Measurements from ENCODE around the gene LCN2.
A peak's percentile ranks its signal among the peaks of the same experiment; 100 is the strongest.
"Not testable (repeated sequence)": the region's sequence is repeated elsewhere in the genome, so short reads cannot be mapped to it uniquely, and the experiment has no call there.

The LCN2 gene

DNA sequence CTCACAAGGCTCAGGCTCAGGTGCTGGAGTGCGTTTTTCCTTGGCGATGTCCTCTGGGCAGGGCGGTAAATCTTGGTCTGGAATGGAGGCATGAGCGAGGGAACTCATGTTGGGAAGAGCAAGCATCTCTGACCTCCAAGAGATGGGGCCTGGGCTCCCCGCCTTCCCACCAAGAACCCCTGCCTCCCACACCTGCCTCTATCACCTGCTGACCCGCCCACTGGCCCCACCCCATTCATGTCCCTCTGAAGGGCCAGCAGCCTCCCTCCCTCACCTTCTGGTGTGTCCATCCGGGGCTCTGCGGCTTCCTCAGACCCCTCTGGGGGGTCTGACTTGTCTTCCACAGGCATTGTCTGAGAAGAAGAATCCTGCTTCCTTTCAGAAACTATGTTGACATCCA lies 31.2 kb downstream of the LCN2 start:
- no peak overlapping the region for H4K8ac ChIP-seq (ENCODE audit: low read length)
- no peak overlapping the region for H3K4me3 ChIP-seq (ENCODE audit: insufficient read depth in 1 of 2, low read depth in 1 of 2, low read length in 2 of 2)
- peaks cover 26% of the 10 kb centered on the region for H3K4me1 ChIP-seq (ENCODE audit: control insufficient read depth, insufficient read depth, low read depth, low read length)
- H3K18ac ChIP-seq (ENCODE audit: low read depth in 1 of 2, low read length in 2 of 2) = no peak overlapping the region
- no peak overlapping the region for H2BK5ac ChIP-seq (ENCODE audit: low read depth, low read length, poor library complexity, severe bottlenecking)
- H3K9ac ChIP-seq (ENCODE audit: low read length) = no peak overlapping the region
- H2AK5ac ChIP-seq (ENCODE audit: low read length, severe bottlenecking) = no peak overlapping the region
- H3K23ac ChIP-seq (ENCODE audit: low read length in 2 of 2) = no peak overlapping the region
- no peak overlapping the region for H4K91ac ChIP-seq (ENCODE audit: low read length)
- no peak overlapping the region for H2BK15ac ChIP-seq (ENCODE audit: low read depth, poor library complexity, severe bottlenecking)
- no peak overlapping the region for H2BK120ac ChIP-seq (ENCODE audit: low read depth, low read length)
- no peak overlapping the region for H3K27ac ChIP-seq (ENCODE audit: low read length, poor library complexity, severe bottlenecking)
- no peak overlapping the region for H3K14ac ChIP-seq (ENCODE audit: low read length in 2 of 2)
- peaks cover 70 to 88% of the 10 kb centered on the region in 2 experiments for H3K36me3 ChIP-seq (ENCODE audit: control insufficient read depth in 1 of 2, insufficient read depth in 2 of 2, low read depth in 1 of 2, low read length in 2 of 2)
- no peak overlapping the region for H2BK12ac ChIP-seq (ENCODE audit: low read length in 2 of 2)
- H3K27me3 ChIP-seq (ENCODE audit: control insufficient read depth in 1 of 2, insufficient read depth in 1 of 2, low read length in 2 of 2) = no peaks in the 10 kb centered on the region
- WGBS = 95% methylated on average over 7 of the region's 8 CpGs
- no peak overlapping the region for H3K4me2 ChIP-seq (ENCODE audit: low read length, poor library complexity, severe bottlenecking)
- H3K4ac ChIP-seq (ENCODE audit: low read depth in 1 of 2, low read length in 2 of 2) = no peak overlapping the region
- no peak for DNase-seq
- H3K79me1 ChIP-seq (replicated peaks; ENCODE audit: low read length, poor library complexity, severe bottlenecking) = peaks cover 22% of the 10 kb centered on the region
- H2AFZ ChIP-seq (ENCODE audit: low read depth, low read length) = no peak overlapping the region
- peaks cover 7% of the 10 kb centered on the region for H3K9me3 ChIP-seq (ENCODE audit: control insufficient read depth, low read length)

DNA sequence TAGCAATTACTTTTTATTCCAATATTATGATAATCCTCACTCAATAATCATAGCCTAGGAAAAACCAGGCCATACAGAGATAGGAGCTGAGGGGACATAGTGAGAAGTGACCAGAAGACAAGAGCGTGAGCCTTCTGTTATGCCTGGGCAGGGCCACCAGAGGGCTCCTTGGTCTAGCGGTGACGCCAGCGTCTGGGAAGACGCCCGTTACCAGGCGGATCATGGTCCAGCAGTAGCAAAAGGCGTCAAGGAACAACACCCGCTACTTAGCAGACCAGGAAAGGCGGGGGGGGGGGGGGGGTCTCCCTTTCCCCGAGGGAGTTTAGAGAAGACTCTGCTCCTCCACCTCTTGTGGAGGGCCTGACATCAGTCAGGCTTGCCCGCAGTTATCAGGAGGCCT lies 32.2 kb downstream of the LCN2 start:
- not testable (repeated sequence) for H2BK120ac ChIP-seq (ENCODE audit: low read depth, low read length); H2BK5ac ChIP-seq (ENCODE audit: low read depth, low read length, poor library complexity, severe bottlenecking); H3K14ac ChIP-seq (ENCODE audit: low read length in 2 of 2); H3K9me3 ChIP-seq (ENCODE audit: control insufficient read depth, low read length); H3K4ac ChIP-seq (ENCODE audit: low read depth in 1 of 2, low read length in 2 of 2); H3K27me3 ChIP-seq (ENCODE audit: control insufficient read depth in 1 of 2, insufficient read depth in 1 of 2, low read length in 2 of 2); H4K8ac ChIP-seq (ENCODE audit: low read length); H2AK5ac ChIP-seq (ENCODE audit: low read length, severe bottlenecking); H3K27ac ChIP-seq (ENCODE audit: low read length, poor library complexity, severe bottlenecking); H3K9ac ChIP-seq (ENCODE audit: low read length); H2BK15ac ChIP-seq (ENCODE audit: low read depth, poor library complexity, severe bottlenecking); H3K4me3 ChIP-seq (ENCODE audit: insufficient read depth in 1 of 2, low read depth in 1 of 2, low read length in 2 of 2); H2AFZ ChIP-seq (ENCODE audit: low read depth, low read length); H4K91ac ChIP-seq (ENCODE audit: low read length); H3K23ac ChIP-seq (ENCODE audit: low read length in 2 of 2); H2BK12ac ChIP-seq (ENCODE audit: low read length in 2 of 2); H3K18ac ChIP-seq (ENCODE audit: low read depth in 1 of 2, low read length in 2 of 2); H3K4me2 ChIP-seq (ENCODE audit: low read length, poor library complexity, severe bottlenecking)
- peak; percentile 68 for DNase-seq
- Histone ChIP-seq H3K36me3 (ENCODE audit: control insufficient read depth in 1 of 2, insufficient read depth in 2 of 2, low read depth in 1 of 2, low read length in 2 of 2) (peaks cover 71 to 88% of the 10 kb centered on the region in 2 experiments), H3K4me1 (ENCODE audit: control insufficient read depth, insufficient read depth, low read depth, low read length) (peaks cover 19% of the 10 kb centered on the region), H3K79me1 (replicated peaks; ENCODE audit: low read length, poor library complexity, severe bottlenecking) (peaks cover 30% of the 10 kb centered on the region)
- WGBS = 25% methylated on average over 11 of the region's 12 CpGs

DNA sequence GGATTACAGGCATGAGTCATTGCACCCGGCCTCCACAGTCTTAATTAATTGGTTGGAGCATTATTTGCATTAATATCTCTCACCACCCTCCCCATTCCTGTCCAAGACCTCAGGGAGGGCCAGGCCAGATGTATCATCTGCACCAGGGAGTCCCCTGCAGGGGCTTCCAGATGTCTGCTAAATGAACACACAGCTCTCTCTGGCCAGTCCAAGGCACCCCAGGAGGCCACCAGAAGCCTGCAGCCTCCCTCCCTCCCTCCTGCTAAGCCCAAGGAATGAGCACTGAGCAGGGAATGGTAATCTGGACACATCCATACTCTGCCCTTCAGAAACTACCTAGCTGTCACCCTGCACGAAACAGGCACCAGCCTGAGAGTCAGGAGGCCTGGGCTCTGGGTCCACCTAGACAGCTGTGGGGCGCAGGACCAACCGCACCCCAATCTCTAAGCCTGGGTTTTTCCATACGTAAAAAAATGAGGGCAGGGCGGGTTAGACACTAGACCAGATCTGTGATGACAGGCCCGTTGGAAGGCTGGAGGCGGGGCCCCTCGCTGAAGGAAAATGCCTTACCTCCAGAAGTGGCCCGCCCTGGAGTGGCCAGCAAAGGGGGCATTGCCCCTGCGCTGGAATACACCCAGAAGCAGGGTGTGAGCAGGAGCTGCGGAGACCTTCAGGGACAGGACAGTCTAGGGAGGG lies 33.8 kb downstream of the LCN2 start:
- Histone ChIP-seq H3K36me3 (ENCODE audit: control insufficient read depth in 1 of 2, insufficient read depth in 2 of 2, low read depth in 1 of 2, low read length in 2 of 2) (peaks cover 63 to 83% of the 10 kb centered on the region in 2 experiments), H3K18ac (ENCODE audit: low read depth in 1 of 2, low read length in 2 of 2) (no peak overlapping the region), H3K23ac (ENCODE audit: low read length in 2 of 2) (no peak overlapping the region), H3K4me1 (ENCODE audit: control insufficient read depth, insufficient read depth, low read depth, low read length) (peaks cover 16% of the 10 kb centered on the region), H2BK120ac (ENCODE audit: low read depth, low read length) (no peak overlapping the region), H3K4me2 (ENCODE audit: low read length, poor library complexity, severe bottlenecking) (no peak overlapping the region), H3K9me3 (ENCODE audit: control insufficient read depth, low read length) (peaks cover 7% of the 10 kb centered on the region), H3K4ac (ENCODE audit: low read depth in 1 of 2, low read length in 2 of 2) (no peak overlapping the region), H3K4me3 (ENCODE audit: insufficient read depth in 1 of 2, low read depth in 1 of 2, low read length in 2 of 2) (no peak overlapping the region), H4K91ac (ENCODE audit: low read length) (no peak overlapping the region), H3K27me3 (ENCODE audit: control insufficient read depth in 1 of 2, insufficient read depth in 1 of 2, low read length in 2 of 2) (no peaks in the 10 kb centered on the region), H2BK5ac (ENCODE audit: low read depth, low read length, poor library complexity, severe bottlenecking) (no peak overlapping the region), H2BK15ac (ENCODE audit: low read depth, poor library complexity, severe bottlenecking) (no peak overlapping the region), H4K8ac (ENCODE audit: low read length) (no peak overlapping the region), H2AFZ (ENCODE audit: low read depth, low read length) (no peak overlapping the region), H3K27ac (ENCODE audit: low read length, poor library complexity, severe bottlenecking) (peak overlapping the region; percentile 10), H3K9ac (ENCODE audit: low read length) (no peak overlapping the region), H2AK5ac (ENCODE audit: low read length, severe bottlenecking) (no peak overlapping the region), H3K14ac (ENCODE audit: low read length in 2 of 2) (no peak overlapping the region), H3K79me1 (replicated peaks; ENCODE audit: low read length, poor library complexity, severe bottlenecking) (peaks cover 32% of the 10 kb centered on the region), H2BK12ac (ENCODE audit: low read length in 2 of 2) (no peak overlapping the region)
- 94% methylated on average over 12 of the region's 12 CpGs for WGBS
- no peak for DNase-seq

GRCh38 chr9:128185979-128186965 lies 37.0 kb downstream of the LCN2 start:
- no peak overlapping the region for H3K27ac ChIP-seq (ENCODE audit: low read length, poor library complexity, severe bottlenecking)
- H2BK12ac ChIP-seq (ENCODE audit: low read length in 2 of 2) = no peak overlapping the region
- H3K4ac ChIP-seq (ENCODE audit: low read depth in 1 of 2, low read length in 2 of 2) = no peak overlapping the region
- H3K4me3 ChIP-seq (ENCODE audit: insufficient read depth in 1 of 2, low read depth in 1 of 2, low read length in 2 of 2) = no peak overlapping the region
- H4K8ac ChIP-seq (ENCODE audit: low read length) = no peak overlapping the region
- H3K4me1 ChIP-seq (ENCODE audit: control insufficient read depth, insufficient read depth, low read depth, low read length) = peaks cover 26% of the 10 kb centered on the region
- H4K91ac ChIP-seq (ENCODE audit: low read length) = no peak overlapping the region
- H3K23ac ChIP-seq (ENCODE audit: low read length in 2 of 2) = no peak overlapping the region
- H2AK5ac ChIP-seq (ENCODE audit: low read length, severe bottlenecking) = no peak overlapping the region
- 85% methylated on average over 11 of the region's 11 CpGs for WGBS
- no peak overlapping the region for H2BK15ac ChIP-seq (ENCODE audit: low read depth, poor library complexity, severe bottlenecking)
- H2BK120ac ChIP-seq (ENCODE audit: low read depth, low read length) = no peak overlapping the region
- H3K4me2 ChIP-seq (ENCODE audit: low read length, poor library complexity, severe bottlenecking) = no peak overlapping the region
- H3K14ac ChIP-seq (ENCODE audit: low read length in 2 of 2) = no peak overlapping the region
- no peak overlapping the region for H2BK5ac ChIP-seq (ENCODE audit: low read depth, low read length, poor library complexity, severe bottlenecking)
- H3K9me3 ChIP-seq (ENCODE audit: control insufficient read depth, low read length) = no peaks in the 10 kb centered on the region
- H3K27me3 ChIP-seq (ENCODE audit: control insufficient read depth in 1 of 2, insufficient read depth in 1 of 2, low read length in 2 of 2) = no peaks in the 10 kb centered on the region
- H3K9ac ChIP-seq (ENCODE audit: low read length) = no peak overlapping the region
- H3K18ac ChIP-seq (ENCODE audit: low read depth in 1 of 2, low read length in 2 of 2) = no peak overlapping the region
- H3K36me3 ChIP-seq (ENCODE audit: control insufficient read depth in 1 of 2, insufficient read depth in 2 of 2, low read depth in 1 of 2, low read length in 2 of 2) = peaks cover 51 to 73% of the 10 kb centered on the region in 2 experiments
- no peak overlapping the region for H2AFZ ChIP-seq (ENCODE audit: low read depth, low read length)
- H3K79me1 ChIP-seq (replicated peaks; ENCODE audit: low read length, poor library complexity, severe bottlenecking) = peaks cover 19% of the 10 kb centered on the region
- no peak for DNase-seq
